GM04503 (cell line): ENCODE measurements around the gene CMSS1.
"Not testable (repeated sequence)": the region's sequence is repeated elsewhere in the genome, so short reads cannot be mapped to it uniquely, and the experiment has no call there.

Experiments
- DNase-seq: peaks from one replicate; pipeline ENCODE4 v3.0.0-alpha.2; 2012; ENCODE audit warnings: low read depth

The CMSS1 gene

DNA sequence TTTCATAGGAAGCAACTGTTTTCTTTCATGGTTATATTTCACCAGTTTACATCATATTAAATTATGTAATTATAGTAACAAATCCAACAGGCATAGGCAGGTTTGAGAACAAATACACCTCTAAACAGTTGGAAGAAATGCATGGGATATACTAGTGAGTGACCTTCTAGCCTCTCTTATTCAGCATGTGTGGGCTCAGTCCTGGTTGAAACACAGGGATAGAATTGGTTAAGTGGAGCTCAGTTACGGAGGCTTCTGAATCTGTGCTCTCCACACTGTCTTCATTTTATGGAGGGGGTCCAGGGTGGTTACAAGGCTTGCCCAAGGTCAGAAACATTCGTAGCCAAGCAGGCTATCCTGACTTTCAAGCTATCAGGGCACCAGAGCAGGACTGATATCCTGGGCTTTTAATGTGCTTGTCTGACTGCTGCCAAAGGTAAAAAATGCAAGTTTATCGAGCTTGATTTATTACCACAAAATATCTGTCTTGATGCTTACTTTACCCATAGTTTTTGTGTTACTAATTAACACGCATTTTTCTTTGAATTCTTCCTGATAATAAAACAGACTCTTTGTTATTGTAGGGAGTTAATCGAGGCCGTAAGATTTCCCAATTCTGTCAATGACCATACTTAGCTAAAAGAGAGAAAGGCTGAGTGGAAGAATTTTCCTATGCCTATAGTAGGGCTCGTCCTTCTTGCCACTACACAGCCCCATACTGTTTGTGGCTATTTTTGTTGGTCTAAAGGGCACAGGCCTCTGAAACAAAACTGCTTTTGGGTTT, 207.1 kb downstream of the CMSS1 start:
- DNase-seq = no peak

DNA sequence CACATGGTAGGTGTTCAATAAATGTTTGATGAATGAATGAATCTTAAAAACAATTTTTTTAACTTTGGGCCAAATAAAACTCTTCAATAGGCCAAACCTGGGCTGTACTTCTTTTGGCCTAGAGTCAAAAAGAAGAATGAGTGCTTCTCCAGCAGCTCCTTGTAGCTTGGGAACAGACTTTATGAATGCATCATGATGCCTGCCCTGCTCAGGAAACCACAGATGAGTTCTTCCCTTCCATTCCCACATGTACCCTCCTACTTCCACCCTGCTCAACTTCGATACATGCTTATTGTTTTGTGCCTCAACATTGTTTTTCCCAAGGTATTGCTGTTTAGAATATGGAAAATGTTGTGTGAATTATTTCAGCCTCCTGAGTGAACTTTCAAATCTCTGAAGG, 209.7 kb downstream of the CMSS1 start:
- DNase-seq = no peak

DNA sequence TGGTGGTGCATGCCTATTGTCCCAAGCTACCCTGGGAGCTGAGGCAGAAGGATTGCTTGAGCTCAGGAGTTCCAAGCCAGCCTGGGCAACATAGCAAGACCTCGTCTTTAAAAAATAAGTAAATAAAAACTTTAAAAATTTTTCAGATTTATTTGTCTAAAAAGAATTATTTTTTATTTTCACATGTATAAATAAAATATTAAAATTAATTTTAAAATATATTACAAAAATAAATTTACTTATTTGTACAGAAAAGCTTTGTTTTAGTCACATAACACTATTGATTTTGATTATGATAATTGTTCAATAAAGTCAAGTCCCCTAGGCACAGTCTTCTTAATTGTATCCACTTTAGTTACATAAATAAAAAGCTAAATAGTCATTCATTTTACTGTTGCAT, 211.4 kb downstream of the CMSS1 start:
- DNase-seq = no peak

DNA sequence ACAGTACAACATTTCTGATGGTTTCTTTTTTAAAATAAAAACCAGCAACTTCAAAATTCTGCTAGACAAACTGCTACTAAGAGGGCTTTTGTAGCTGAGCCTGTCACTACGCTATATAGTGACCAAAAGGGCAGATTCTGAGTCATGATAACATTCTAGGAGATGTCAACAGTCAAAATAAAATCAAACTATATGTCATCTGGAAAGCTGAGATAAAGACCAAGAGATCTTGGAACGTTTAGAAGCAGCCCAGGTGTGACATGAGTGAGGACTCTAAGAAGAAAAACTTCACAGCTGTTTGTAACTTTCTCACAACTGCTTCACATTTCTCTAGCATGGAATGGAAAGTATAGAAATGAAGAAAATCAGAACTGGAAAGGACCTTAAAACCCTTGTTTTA, 212.0 kb downstream of the CMSS1 start:
- no peak for DNase-seq

DNA sequence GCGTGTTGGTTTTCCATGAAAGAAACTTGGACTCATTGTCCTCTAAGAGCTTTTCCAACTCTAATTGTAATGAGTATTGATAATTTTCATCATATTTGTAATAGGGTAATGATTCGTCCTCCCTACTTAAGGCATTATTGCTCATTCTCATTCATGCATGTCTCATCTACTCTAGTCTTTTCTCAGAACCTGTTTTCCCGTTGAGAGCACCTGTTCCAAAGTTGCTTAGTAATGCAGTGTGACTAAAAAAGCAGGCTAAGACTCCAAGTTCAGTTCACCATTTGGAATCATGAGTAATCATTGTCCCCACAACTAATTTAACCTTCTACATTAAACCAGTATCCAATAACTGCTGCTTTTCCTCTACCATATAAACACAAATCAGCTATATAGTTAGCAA, 212.7 kb downstream of the CMSS1 start:
- no peak for DNase-seq

DNA sequence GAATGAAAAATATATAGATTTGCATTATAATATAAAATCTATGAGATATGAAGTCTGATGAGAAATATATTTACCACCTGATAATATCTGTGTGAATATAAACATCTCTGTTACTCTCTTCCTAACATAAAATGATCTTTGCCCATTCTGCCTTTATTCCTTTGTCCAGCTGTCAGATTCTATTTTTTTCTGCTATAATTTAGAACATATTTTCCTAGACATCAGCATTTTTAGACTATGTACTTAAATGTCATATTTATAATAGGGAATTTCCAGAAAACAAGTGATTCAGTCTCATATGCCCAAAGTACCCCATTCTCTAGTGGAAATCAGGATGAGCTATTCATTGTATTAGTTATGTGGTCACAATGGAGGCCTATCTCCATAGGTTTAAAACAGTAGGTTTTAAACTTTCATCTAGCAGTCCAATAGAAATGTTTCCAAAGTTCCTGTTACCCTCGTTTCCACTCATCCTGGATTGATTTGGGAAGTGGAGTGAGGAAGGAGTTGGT, 213.3 kb downstream of the CMSS1 start:
- no peak for DNase-seq

DNA sequence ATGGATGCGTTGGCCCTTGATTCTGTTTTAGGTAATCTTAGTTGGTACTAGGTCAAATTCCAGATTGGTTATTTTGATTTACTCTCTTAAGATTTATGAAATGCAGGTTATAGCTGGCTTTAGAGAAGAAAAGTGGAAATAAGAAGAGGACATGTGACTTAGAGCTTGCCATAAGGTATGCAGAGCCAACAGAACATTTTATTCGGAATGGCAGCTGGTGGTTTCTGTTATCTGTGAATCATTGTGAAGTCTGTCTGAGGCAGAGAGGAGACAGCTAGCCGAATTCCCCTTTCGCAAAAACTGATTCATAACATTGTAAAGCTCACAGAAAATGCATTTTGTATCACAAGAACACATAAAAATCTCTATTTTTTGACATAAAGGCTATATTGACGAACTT, 214.6 kb downstream of the CMSS1 start:
- DNase-seq = no peak

DNA sequence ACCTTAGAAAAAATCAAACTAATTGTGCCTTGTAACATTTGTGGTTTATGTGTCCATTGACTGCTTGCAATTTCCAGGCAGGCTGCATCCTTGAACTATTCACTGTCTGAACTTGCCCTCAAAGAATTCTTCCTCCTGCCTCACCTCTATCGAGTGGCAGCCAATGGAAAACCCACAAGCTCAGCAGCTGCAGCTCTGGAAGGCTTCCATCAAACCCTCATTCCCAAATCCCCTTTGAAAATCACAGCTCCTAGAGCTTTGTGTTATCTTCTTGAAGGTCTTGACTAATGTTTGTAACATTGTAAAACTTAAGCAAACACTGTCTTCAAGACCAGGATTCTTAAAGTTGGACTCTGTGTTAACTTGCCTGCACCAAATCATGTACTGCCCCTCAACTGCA, 215.5 kb downstream of the CMSS1 start:
- DNase-seq = no peak

DNA sequence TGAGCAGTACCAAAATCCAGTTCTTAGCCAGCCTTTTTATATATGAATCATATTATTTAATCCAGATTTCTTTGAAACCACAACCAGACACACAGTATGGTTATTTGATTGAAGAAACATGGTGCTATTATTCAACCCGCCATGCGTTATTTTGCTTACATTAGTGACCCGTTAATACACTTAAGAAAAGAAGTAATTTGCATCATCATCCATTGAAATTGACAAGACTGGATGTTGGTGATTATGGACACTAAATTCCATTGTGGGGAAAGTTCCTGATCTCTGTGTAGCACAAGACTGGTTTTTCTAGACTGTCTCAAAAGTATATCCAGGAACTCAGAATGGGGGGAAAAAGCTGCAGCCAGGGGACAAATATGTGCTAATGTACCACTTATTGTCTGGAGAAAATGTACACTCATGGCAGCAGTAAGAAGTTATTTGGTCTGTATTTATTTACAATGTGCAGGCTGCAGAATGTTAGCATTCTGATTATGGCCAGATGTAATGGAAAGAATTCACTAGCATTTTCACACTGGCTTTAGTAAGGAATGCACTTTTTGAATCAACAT, 216.3 kb downstream of the CMSS1 start:
- no peak for DNase-seq

DNA sequence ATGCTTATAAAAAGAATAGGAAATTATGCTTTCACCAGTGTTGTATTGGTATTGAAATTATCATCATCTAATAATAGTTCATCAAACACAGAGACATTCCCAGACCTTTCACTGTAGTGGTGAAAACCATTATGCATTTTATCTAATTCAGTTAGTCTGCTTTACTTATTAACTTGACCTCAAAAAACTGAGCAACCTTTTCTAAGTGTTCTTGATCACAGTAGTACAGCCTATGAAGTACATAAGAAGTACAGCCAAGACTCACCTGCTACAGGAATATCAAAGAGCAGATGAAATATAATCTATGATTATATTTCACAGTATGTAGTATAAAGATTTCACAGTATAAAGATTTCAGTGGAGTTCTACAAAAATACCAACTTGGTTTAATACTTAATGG, 221.4 kb downstream of the CMSS1 start:
- DNase-seq = no peak

DNA sequence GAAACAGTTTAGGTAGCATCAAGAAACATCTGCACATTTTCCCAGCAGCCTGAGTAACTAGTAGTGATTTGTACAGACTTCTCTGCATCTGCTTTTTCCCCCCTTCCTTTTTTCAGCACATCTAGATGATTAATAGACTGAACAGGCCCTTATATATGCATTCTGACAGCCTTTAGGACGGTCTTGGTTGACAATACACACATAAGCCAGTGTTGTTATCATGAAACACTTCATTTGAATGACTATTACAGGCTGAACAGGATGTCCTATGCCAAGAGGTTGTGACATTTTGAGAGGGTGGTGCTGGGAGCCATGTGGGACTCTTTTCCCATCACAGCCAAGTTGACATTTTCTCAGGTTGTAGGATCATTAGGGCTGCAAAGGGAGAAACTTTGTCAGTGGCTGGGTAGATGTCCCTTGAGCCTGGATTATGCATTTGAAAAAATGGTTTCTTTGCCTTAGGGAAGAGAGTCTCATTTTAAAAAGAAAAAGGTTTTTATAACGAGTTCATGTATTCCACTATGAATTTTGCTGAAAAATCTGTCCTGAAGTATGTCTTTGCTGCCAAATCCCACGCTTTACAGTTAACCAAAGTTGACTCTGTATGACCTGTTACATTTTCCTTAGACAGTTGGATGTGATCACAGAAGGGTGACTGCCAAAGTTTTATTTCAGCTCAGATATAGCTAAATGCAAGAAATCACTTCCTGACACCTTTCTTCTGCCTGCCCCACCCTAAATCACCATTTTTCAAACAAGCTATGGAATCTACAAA, 223.0 kb downstream of the CMSS1 start:
- no peak for DNase-seq

DNA sequence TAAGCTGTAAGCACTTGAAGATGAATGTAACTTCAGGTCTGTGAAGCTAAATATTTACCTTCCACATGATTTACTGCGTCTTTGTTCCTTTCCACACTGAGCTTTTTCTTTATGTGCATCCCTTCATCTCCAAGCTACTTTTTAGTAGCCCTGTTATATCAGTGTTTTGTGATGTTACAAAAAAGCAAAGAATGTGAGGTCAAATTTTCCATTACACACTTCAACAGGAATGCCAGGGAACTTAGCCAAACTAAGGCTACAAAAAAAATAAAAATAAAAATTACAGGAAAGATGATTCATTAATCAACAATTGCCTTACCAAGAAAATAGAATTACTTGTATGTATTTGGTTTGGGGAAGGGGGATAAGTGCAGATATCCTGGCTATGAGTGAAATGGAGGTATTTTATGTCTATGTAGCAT, 223.7 kb downstream of the CMSS1 start:
- peak; percentile 67 for DNase-seq

DNA sequence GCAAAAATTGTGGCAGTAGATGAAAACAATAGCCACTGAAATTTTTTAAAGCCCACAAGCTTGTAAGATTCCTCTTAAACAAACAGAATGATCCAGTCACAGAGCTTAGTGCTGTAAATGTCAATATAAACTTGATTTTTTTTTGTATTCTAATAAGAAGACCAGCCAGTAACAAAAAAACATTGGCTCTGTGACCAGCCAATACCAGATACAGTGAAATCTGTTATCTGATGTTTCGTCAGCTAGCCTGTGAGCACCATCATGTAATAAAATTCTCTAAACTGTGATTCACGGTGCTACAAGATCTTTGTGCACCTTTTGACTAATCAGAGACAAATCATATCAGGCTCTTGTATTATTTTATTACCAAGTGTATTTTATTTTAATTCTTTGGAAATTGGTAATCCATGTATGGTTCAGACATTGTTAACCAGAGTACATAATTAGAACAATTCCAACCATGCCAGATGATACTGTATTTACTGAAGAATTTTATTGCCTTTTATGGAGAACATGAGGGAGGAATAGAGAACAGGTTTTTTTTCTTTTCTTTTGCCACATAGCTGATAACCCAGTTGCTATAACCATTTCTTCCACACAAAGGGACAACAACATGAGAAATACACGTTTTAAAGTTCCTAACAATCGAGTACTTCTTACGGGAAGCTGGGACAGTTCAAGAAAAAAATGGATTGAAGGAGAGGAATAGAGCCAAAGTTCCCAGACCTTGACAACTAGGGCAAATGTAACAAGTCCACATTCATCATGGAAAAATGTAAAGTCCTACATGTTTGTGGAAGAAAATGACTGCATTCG, 224.7 kb downstream of the CMSS1 start:
- peak; percentile 73 for DNase-seq

DNA sequence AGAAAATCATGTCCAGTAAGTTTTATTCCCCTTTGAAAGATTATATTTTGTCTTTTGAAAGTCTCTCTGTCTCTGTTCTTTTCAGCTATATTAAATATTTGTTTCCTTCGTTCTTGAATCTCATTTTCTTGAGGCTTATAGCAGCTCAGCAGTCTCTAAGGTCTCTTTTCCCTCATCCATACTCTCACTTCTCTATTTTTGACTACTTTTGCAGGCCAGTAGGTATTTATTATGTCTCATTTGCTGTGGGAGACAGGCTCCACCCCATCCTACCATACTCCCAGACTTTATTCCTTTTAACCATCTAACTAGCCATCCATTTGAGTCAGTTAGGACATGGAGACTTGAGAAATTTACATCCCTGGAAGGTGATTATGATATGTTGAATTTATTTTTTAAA, 225.6 kb downstream of the CMSS1 start:
- DNase-seq = no peak

DNA sequence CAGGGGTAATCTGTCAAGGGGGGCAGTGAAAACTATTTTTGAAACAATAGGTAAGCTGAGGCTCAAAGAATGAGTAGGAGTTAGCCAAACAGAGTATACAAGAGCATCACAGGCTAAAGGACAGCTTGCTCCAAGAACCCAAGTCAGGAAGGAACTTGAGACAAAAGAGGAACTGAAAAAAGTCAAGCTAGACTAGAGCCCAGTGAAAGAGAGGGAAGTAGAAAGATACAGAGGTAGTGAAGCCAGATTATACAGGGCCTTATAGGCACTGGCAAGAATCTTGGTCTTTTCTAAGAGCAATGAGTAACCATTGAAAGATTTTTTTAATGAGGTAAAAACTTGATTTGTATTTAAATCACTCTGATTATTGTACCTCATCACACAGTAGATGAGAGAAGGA, 226.7 kb downstream of the CMSS1 start:
- DNase-seq = no peak

DNA sequence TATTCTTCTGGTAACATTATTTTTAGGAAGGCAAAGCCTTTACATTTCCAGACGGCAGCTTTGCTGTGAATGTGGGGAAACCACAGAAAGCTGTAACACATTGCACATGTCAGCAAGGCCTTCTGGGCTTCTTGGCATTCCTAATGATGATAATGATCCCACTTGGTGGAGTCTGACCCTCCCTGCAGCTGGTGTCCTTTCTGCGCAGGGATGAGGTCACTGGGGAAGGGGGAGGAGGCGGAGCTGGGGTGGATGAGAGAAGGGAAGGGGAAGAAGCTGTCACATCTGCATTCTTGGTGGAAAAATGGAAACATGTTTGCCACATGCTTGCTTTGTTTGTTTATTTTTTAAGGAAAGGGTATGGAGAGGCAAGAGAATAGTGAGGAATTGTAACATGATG, 228.0 kb downstream of the CMSS1 start:
- peak; percentile 85 for DNase-seq

DNA sequence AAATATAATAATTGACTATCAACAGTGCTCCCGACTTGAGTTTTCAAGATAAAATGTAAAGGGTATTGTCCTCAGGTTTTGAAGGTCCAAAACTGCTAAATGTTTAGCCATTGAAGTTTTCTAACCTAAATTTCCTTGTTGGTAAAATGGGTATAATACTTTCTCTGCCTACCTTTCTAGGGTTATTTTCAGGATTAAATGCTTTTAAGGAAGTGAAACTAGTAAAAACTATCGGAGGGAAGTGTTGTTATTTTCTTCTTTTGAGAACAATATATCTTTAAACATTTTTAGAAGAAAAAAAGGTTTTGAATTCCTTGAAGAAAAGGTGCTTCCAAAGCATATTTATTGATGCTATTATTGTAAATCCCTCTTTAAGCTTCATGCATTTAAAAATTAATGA, 229.3 kb downstream of the CMSS1 start:
- DNase-seq = no peak

DNA sequence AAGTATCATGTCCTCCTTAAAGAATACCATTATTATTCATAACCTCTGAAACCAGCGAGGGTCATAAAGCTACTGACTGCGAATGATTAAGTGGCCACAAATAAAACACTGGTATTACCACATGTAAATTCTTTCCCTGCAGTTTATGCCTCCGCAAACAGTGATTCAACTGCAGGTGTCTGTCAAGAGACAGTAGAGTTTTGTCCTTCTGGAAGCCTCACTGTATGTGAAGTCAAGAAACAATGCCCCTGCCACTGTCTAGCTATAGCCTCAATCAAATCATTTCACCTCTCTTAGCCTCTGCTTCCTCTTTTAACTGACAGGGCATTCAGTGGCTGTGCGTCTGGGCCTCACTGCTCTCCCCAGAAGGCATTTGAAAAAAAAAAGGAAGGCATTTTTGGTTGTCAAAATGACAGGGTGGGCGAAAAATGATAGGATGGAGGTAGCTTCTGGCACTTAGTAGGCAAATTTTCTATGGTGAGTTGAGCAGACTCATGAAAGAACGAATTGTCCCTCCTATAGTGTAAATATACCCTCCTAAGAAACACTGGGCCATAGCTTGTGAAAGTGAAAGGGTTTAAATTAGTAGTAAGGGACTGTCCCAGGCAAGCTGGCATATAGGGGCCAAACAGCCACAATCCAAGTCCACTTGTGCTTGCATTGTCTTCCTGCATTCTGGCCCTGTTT, 229.9 kb downstream of the CMSS1 start:
- peak; percentile 68 for DNase-seq

DNA sequence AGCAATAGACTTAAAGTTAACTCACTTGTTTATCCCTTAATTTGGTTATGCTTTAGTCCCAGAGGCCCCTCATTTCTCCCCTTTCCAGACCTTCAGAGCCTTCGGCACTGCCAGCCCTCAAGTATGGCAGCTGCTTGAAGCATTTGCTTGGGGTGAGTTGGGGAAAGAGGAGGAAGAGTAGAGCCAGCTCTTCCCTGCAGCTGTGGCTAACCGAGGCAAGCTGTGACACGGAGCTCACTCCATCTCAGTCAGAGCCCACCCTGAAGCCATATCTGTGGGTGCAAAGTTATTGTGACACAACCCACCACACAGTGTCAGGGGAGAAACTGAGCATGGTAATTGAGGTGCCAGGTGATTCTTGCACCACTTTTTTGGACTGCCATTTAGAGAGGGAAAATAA, 230.6 kb downstream of the CMSS1 start:
- DNase-seq = no peak

DNA sequence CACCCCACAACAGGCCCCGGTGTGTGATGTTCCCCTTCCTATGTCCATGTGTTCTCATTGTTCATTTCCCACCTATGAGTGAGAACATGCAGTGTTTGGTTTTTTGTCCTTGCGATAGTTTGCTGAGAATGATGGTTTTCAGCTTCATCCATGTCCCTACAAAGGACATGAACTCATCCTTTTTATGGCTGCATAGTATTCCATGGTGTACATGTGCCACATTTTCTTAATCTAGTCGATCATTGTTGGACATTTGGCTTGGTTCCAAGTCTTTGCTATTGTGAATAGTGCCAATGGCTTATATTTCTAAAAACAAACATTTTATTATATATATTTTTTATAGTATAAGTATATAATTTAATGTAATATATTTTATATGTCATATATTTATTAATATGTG, 233.9 kb downstream of the CMSS1 start:
- DNase-seq = not testable (repeated sequence)

DNA sequence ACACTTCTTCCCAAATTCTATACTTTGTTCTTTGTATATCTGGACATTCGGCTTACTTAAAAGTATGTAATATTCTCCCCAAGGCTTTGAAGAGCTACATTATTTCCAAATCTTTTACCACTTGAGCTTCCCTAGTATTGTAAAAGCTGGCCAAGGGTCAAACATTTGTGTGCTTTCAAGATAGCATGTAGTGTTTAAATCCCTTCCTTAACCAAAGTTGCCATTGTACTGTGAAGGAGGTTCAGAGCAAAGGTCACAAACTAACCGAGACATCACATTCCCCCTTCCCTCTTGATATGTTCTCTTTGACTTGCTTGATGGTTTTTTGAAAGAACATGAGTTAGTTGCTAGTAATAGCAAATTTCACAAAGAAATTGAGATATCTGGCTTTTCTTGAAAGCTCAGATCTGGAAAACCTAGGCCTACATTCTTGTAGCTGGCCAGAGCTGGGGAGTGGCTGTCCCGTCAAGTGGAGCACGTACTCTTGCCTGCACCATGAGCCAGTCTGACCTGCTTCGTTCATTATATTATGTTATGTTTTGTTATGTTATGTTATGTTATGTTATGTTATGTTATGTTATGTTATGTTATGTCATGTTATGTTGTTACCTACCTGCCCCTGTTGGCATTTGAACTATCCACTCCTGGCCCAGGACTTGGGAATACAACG, 236.4 kb downstream of the CMSS1 start:
- no peak for DNase-seq
